Stimulated activated CD4-positive, alpha-beta T cell treated with anti-CD3 and anti-CD28 coated beads, TNF-alpha, amount 100 ng/mL, for 4 hours (primary cell): Measurements from ENCODE around the gene TMEM9.
A peak's percentile ranks its signal among the peaks of the same experiment; 100 is the strongest.

Experiments used
- DNase-seq, 3 experiments: peaks; one replicate each; pipeline ENCODE4 v3.0.0-alpha.2; 2020; ENCODE audit warnings: low read depth in 3 of 3

TMEM9 gene

DNA sequence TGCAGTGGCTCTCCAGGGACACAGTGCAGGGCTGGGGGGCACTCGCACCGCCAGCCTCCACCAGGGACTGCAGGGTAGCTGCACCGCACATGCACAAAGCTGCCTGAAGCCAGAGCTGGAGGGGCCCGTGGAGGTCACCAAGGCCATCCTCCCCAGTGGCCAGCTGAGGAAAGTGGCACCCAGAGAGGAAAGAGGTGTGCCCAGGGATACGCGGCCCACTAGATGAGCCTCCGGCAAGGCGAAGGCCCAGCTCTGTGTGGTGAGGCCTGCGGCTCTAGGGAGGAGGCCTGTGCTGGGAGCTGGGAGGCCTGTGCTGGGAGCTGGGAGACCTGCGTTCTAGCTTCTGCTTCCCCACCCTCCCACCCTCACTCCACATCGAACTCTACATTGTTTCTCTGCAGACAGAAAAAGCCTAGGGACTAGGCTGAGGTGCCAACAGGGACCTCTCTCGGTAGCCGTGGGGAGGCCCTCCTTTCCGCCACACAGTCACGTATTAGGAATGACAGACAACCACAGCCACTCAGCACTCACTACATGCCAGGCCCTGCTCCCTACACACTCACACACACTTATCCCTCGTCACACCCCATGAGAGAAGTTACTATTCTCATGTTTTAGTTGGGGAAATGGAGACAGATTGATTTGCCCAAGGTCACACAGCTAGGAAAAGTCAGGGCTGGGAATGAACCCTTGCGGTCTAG is 26.4 kb downstream of the TMEM9 start:
- DNase-seq, result no peak

GRCh38 chr1:201126832-201127754 is 27.2 kb downstream of the TMEM9 start, which contains the start of gene ASCL5:
ASCL5 (minus strand) TSS chr1:201127184; CDS start chr1:201115372, 11,812 bp downstream.
- no peak for DNase-seq

DNA sequence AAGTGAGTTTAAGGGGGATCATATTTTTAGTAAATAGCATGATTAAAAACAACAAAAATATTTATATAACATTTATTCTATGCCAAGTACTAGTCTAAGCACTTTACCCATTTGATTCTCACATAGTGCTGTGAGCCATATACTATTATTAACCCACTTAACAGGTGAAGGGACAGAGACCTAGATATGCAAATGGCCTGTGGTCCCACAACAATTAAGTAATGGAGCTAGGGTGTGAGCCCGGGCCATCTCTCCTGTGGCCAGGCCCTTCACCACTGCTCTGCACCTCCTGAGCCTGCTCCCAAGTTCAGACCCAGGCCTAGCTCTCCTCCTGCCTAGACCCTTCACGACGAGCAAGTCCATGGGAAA is 27.8 kb downstream of the TMEM9 start:
- no peak for DNase-seq

DNA sequence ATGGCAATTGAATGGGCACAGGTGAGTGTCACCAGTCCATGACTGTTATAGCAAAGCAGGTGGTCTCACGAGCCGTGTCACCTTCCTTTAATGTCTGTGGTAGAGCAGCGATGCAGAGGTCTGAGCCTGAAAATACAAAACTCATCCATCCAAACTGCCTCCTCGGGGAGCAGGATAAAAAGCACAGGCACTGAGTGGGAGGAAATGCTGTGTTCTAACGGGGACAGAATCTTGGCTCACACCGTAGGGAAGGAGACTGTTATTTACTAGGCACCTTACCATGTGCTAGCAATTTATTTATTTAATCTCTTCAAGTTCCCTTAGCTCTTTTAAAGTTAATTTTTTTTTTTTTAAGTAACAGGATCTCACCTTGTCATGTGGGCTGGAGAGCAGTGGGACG is 28.5 kb downstream of the TMEM9 start:
- DNase-seq, result no peak

DNA sequence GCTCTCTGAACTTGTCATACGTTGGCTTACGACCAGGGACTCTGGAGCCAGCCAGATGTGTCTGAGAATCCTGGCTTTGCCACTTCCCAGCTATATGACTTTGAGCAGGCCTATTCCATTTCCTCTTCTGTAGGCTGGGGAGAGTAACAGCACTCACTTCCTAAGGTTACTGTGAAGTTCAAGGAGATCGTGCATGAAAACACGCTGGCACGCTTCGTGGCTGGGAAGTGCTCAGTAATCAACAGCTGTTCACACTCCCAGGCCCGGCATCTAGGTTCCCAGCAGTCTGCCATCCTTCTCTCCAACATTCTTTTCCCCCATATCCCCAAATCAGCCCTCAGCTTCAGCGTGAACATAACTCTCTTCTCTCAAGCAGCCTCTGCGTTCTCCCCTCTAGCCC is 29.3 kb downstream of the TMEM9 start:
- DNase-seq, result no peak

GRCh38 chr1:201123866-201124265 is 30.4 kb downstream of the TMEM9 start:
- DNase-seq, result no peak

- no peak for DNase-seq
These were observed 31.8 kb downstream of the TMEM9 start for GRCh38 chr1:201122321-201122957.

GRCh38 chr1:201119206-201120197 is 34.8 kb downstream of the TMEM9 start:
- peak; percentile 9 to 22 (median 14) for DNase-seq

- no peak for DNase-seq
These were observed 38.2 kb downstream of the TMEM9 start for GRCh38 chr1:201116091-201116490.

DNA sequence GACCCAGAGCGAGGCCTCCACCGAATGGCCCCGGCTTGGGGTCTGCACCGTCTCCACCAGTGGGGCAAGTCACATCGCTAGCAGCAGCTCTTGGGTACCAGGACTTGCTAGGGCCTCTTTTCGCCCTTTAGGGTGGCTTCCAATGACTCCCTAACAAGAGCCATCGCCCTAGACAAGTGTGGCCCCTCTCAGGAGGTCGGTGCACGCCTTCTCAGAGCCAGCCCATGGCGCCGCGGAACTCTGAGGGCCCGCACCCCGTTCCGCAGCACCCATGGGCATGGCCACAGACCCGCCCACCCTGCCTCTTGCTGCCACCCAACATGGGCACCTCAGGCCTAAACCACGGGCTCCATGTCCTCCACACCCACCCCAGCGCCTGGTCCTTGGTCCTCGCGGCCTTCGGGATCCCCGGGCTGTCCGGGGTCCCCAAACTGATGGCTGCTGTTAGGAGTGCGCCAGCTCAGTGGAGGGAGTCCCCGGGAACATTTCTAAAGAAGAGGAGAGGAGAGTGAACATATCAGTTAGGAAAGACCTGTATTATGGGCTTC is 38.8 kb downstream of the TMEM9 start:
- no peak for DNase-seq

DNA sequence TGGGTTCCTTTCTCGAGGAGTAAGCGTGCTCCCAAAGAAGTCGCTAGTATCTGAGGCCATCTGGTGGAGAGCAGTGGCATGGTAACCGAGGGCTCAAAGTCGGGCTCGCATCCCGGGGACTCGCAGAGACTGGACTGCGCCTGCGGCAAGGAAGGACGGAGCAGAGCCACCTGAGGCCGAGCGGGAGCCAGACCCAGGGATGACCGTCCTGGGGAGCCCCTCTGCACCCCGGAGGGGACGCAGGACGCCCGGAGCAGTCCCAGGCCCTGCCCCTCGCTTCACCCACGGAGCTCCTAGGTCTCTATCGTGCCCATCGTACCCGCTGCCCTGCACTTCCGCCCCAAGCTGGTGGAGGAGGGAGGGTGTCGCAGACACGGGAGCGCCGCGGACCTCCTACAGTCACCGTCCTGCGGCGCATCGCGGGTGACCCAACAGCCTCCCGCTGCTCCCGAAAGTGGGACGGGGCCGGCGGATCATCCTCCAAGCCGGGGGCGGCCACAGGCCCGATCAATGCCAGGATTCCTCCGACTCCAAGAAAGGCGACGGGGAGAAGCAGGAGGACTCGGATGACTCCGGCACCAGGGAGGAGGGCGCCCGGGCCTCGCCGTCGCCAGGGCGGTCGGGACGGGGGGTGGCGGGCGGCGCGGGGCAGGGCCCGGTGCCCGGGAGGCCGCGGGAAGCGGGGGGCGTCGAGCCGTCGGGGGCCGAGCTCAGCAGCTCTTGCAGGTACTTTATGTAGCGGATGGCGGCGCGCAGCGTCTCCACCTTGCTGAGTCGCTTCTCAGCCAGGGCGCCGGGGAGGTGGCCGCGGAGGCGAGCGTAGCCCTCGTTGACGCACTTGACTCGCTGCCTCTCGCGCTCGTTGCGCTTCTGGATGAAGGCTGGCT is 39.8 kb downstream of the TMEM9 start:
- DNase-seq, result peak; percentile 46 to 59 (median 57)

DNA sequence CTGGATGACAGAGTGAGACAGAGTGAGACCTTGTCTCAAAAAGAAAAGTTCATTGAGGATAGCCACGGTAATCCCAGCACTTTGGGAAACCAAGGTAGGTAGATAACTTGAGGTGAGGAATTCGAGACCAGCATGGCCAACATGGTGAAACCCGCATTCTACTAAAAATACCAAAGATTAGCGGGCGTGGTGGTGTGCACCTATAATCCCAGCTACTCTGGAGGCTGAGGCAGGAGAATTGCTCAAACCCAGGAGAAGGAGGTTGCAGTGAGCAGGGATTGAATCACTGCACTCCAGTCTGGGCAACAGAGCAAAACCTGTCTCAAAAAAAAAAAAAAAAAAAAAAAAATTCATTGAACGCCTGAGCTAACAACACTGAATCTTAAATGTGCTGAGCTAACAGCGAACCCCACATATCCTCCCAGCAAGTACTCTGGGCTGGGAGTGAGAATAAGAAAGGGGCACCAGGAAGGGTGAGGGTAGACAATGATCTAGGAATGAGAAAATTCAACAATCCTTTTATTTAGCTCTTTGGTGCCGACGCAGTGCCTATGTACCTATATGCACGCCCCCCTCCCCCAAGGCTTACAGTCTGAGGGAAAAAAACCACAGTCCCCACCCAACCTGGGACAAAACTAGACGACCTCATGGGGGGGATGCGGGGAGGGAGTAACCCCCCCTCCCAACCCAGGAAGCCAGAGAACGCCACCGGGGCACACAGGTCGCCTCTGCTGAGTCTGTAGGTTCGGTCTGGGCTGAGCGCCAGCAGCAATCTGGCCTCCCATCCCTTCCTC is 40.6 kb downstream of the TMEM9 start:
- no peak for DNase-seq

DNA sequence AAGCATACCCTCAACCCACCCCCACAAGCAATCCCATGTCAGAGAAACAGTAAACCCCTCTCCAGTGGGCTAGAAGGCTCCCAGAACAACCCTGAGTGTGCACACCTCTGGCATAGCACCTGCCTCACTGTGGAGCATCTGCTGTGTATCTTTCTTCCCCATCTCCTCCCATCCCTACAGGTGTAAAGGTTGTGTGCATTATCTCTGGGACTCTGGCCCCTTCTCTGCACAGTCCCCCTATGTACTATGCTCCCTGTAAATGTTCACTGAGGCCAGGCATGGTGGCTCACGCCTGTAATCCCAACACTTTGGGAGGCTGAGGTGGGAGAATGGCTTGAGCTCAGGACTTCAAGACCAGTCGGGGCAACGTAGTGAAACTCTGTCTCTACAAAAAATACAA is 41.3 kb downstream of the TMEM9 start:
- no peak for DNase-seq

DNA sequence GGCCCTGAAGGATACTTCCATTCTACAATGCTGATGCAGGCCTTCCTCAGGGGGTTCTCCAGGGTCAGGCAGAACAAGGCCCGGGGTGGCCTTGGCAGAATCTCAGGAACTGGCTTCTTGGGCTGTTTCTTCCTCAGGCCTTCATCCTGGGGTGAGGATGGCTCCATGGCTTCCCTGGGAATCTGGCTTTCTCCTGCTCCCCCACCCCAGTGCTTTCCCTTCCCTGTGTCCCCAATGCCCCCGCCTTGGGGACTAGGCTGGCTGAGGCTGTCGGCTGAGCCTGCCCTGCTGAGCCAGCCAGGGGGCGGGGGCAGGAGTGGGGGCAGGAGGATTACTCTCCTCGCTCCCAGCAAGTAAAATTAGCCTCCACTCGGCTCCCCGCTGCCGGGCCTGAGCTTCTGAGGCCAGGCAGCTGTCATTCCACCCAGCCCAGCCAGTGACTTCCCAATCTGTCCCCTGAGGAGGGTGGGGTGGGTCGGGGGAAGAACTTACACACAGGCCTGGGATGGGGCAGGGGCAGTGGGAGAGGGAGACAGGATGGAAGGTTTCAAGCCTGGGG is 42.0 kb downstream of the TMEM9 start, which contains the start of gene CACNA1S:
CACNA1S (minus strand) TSS at position 254 of the 559 bp plus-strand sequence; CDS start at position 167, 87 bp downstream.
- DNase-seq, result no peak

DNA sequence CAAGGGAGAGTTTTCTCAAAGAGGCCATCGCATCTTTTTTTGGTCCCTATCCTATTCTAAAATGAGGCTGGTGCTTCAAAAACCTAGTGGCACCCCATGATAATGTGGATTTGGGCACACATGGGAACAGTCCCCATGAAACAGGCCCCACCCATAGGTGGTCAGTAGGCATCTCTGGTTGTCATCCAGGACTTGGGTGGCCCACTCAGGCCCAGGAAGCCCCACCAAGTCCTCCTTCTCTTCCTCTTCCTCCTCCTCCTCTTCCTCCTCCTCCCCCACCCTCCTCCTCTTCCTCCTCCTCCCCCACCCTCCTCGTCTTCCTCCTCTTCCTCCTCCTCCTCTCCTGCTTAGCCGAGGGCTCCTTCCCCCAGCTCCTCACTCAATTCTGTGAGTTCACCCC is 42.6 kb downstream of the TMEM9 start:
- no peak for DNase-seq

DNA sequence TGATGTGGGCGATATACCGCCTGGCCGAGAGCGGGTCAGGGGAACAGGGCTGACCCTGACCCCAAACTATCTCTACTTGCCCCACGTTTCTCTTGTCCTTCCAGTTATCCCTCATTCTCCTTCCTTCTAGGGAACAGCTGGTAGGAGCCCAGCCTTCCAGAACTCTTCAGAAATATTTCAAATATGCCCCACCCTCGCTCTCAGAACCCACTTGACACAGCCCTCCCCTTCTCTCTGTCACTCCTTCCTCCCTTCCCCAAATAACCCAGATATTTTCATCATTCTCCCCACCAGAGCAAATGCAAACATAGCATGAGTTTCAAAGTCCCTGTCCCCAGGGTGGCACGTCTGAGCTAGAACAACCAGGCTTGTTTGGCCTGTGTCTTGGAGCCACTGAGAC is 43.1 kb downstream of the TMEM9 start:
- no peak for DNase-seq

GRCh38 chr1:201110616-201111015 is 43.7 kb downstream of the TMEM9 start:
- no peak for DNase-seq

DNA sequence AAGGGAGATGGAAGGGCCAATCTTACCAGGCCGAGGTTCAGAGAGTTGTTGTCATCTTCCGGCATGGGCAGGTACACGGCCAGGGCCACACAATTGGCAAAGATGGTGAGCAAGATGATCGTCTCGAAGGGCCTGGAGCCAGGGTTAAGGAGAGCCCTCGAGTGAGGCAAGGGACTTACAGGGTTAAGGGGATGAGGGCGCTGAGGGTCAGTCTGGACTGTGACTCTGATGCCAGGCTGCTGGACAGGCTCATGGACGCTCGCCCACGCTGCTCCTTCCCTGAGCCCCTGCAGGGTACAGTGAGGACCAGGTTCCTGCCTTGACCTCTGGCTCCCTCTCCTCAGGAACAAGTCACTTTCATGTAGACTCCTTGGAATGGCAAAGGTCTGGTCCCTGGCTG is 44.1 kb downstream of the TMEM9 start:
- DNase-seq, result no peak

DNA sequence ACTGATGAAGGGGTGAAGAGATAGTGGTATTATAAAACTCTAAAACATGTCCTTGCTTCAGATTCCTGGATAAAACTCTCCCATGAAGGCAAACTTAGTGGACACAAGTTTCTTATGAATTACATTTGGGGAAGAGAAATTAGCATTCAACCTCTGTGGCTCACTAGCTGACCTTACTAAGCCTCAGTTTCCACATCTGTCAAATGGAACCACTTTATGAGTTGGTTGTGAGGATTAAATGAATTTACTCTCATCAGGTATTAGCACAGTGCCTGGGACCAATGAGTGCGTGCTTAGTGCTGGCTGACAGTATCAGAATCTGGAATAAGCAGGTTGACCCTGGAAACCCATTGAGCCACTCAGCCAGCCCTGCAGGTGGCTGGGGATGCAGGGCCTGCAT is 44.6 kb downstream of the TMEM9 start:
- DNase-seq, result no peak
